ENCODE measurements around the gene PLXNB2. TPM values are rescaled to one million over a fixed set of nuclear protein-coding genes. Genes with fewer than 3 reads are reported as not detected.

The PLXNB2 gene
- total RNA-seq, 1 experiment from 2014 or later = 260 TPM

- TF ChIP-seq EZH2 (IDR thresholded peaks at IDR 0.05; ENCODE audit: low read depth) (no peak), CTCF (conservative IDR thresholded peaks at IDR 0.05) (no peak)
- Histone ChIP-seq H3K36me3 (ENCODE audit: low read depth) (peaks cover 50% of the 10 kb centered on the region), H3K4me3 (no peak overlapping the region), H4K20me1 (ENCODE audit: insufficient read depth) (peaks cover 51% of the 10 kb centered on the region), H3K4me2 (no peak overlapping the region), H3K27me3 (ENCODE audit: insufficient read depth, low read depth) (no peaks in the 10 kb centered on the region), H3F3A (ENCODE audit: insufficient read depth, low read depth) (peaks cover 39% of the 10 kb centered on the region), H3K27ac (no peak overlapping the region), H3K79me2 (ENCODE audit: low read depth) (peaks cover 44% of the 10 kb centered on the region), H3K4me1 (replicated peaks; ENCODE audit: insufficient read depth) (peaks cover 23% of the 10 kb centered on the region), H2AFZ (no peak overlapping the region), H3K9me3 (ENCODE audit: insufficient read depth, low read depth) (no peaks in the 10 kb centered on the region), H3K9me2 (ENCODE audit: insufficient read depth) (no peaks in the 10 kb centered on the region)
- ChIA-PET POLR2A (ENCODE audit: unreplicated experiment) (no interaction called here), CTCF (no interaction called here)
- intact Hi-C loops (cut with micrococcal nuclease; ENCODE audit: unreplicated experiment) = no loop called here
- BruUV-seq (replicated peaks) = no TSS peak
- no peak for DNase-seq
Observed at GRCh38 chr22:50286701-50287318, 20.6 kb downstream of the PLXNB2 start.

DNA sequence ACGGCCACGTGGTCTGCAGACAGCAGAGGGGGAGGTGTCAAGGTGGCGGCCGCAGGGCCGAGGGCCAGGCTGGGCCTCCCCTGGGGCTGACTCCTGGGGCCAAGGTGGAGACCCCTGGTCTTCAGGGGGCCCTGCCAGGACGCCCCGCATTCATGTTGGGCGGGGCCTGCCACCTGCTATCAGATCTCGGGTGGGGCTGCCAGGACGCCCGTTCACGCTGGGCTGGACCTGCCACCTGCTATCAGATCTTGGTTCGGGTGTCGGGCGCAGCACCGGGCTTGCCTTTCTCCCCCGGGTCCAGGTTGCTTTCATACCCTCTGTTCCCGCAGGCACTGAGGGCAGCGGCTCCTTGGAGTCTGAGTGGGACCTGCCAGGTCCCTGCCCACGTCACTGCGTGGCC, 21.2 kb downstream of the PLXNB2 start:
- Histone ChIP-seq H3K79me2 (ENCODE audit: low read depth) (peaks cover 44% of the 10 kb centered on the region), H3K27ac (no peak overlapping the region), H3K9me2 (ENCODE audit: insufficient read depth) (no peaks in the 10 kb centered on the region), H3K9me3 (ENCODE audit: insufficient read depth, low read depth) (no peaks in the 10 kb centered on the region), H3K4me1 (replicated peaks; ENCODE audit: insufficient read depth) (peaks cover 28% of the 10 kb centered on the region), H3K36me3 (ENCODE audit: low read depth) (peaks cover 50% of the 10 kb centered on the region), H2AFZ (no peak overlapping the region), H3K4me2 (no peak overlapping the region), H3K27me3 (ENCODE audit: insufficient read depth, low read depth) (no peaks in the 10 kb centered on the region), H3K4me3 (no peak overlapping the region), H3F3A (ENCODE audit: insufficient read depth, low read depth) (peaks cover 45% of the 10 kb centered on the region), H4K20me1 (ENCODE audit: insufficient read depth) (peaks cover 46% of the 10 kb centered on the region)
- TF ChIP-seq CTCF (conservative IDR thresholded peaks at IDR 0.05) (no peak), EZH2 (IDR thresholded peaks at IDR 0.05; ENCODE audit: low read depth) (no peak)
- CTCF ChIA-PET = no interaction called here
- BruUV-seq (replicated peaks) = no TSS peak
- POLR2A ChIA-PET (ENCODE audit: unreplicated experiment) = no interaction called here
- DNase-seq = no peak
- intact Hi-C loops (cut with micrococcal nuclease; ENCODE audit: unreplicated experiment) = no loop called here

- ChIA-PET CTCF (no interaction called here), POLR2A (ENCODE audit: unreplicated experiment) (no interaction called here)
- no peak overlapping the region for H3K4me3 ChIP-seq
- no peak overlapping the region for H3K27ac ChIP-seq
- no peak for DNase-seq
- no peak overlapping the region for H2AFZ ChIP-seq
- H3K4me2 ChIP-seq = no peak overlapping the region
- no peaks in the 10 kb centered on the region for H3K9me2 ChIP-seq (ENCODE audit: insufficient read depth)
- H3K4me1 ChIP-seq (replicated peaks; ENCODE audit: insufficient read depth) = peaks cover 33% of the 10 kb centered on the region
- intact Hi-C loops (cut with micrococcal nuclease; ENCODE audit: unreplicated experiment) = no loop called here
- H3K79me2 ChIP-seq (ENCODE audit: low read depth) = peaks cover 44% of the 10 kb centered on the region
- H4K20me1 ChIP-seq (ENCODE audit: insufficient read depth) = peaks cover 40% of the 10 kb centered on the region
- H3K36me3 ChIP-seq (ENCODE audit: low read depth) = peaks cover 52% of the 10 kb centered on the region
- H3K9me3 ChIP-seq (ENCODE audit: insufficient read depth, low read depth) = no peaks in the 10 kb centered on the region
- no peaks in the 10 kb centered on the region for H3K27me3 ChIP-seq (ENCODE audit: insufficient read depth, low read depth)
- H3F3A ChIP-seq (ENCODE audit: insufficient read depth, low read depth) = peaks cover 47% of the 10 kb centered on the region
- TF ChIP-seq EZH2 (IDR thresholded peaks at IDR 0.05; ENCODE audit: low read depth) = no peak
- TF ChIP-seq CTCF (conservative IDR thresholded peaks at IDR 0.05) = no peak
- no TSS peak for BruUV-seq (replicated peaks)
Observed at GRCh38 chr22:50285568-50286229, 21.7 kb downstream of the PLXNB2 start.
